K562 (cell line): ENCODE measurements around the gene HLCS. TPM values are rescaled to one million over a fixed set of nuclear protein-coding genes. Genes with fewer than 3 reads are reported as not detected.

ENCODE experiments used
- ATAC-seq: fragments of 200-7000 bp; cut with Tn5 transposase; 3 replicates; pipeline ENCODE4 v1.9.1; 2020; ENCODE audit warnings: moderate library complexity
- BruUV-seq: library from RNA; stranded (reverse); fragments of 400-500 nt; replicated peaks from 2 replicates; lab custom pipeline; 2021; lab: Mats Ljungman, UMichigan
- CTCF ChIA-PET: fragments of 300-600 bp; formaldehyde crosslinking; extraction: SDS; loops from one replicate; lab custom pipeline; 2021; ENCODE audit warnings: low intra/inter-chr PET ratio; lab: Yijun Ruan, JAX
- POLR2A ChIA-PET: fragments of 300-600, 350-650 bp; sonication (Branson Sonifier 250); formaldehyde crosslinking; extraction: SDS; loops from one replicate; lab custom pipeline; 2021; ENCODE audit warnings: antibody characterized with exemption, inconsistent platforms; lab: Yijun Ruan, JAX
- DNase-seq, 4 experiments: peaks; one replicate each; pipeline versions ENCODE4 v3.0.0 to v3.0.0-alpha.2; 2011 to 2018; ENCODE audit warnings: low spot score in 3 of 4, mixed read lengths in 3 of 4; ENCODE audit errors: extremely low read depth in 1 of 4
- FAIRE-seq: peaks from 2 replicates; lab custom pipeline; 2011; peaks lifted over from hg19 to GRCh38; lab: Jason Lieb, UNC
- H2AFZ ChIP-seq: 2 replicates; pipeline ENCODE4 v1.6.0; 2011; ENCODE audit warnings: low read depth, low read length, control low read depth, inconsistent platforms
- H3K27ac ChIP-seq: fragments of 200-600 bp; 3 replicates; pipeline ENCODE4 v1.8.0; 2011; ENCODE audit warnings: low read depth, mild to moderate bottlenecking, control low read depth, inconsistent platforms, low read length, moderate library complexity, mixed read lengths; ENCODE audit errors: extremely low read depth
- H3K27me3 ChIP-seq, 2 experiments: fragments of 300-600 bp in 1 of 2; 2 replicates in 1 of 2; 3 replicates in 1 of 2; pipeline versions ENCODE4 v1.6.0 to v1.8.0; 2011; ENCODE audit warnings: inconsistent platforms in 2 of 2, low read length in 2 of 2, mild to moderate bottlenecking in 1 of 2, mixed read lengths in 1 of 2, moderate library complexity in 1 of 2; ENCODE audit not compliant: control insufficient read depth in 2 of 2, insufficient read depth in 2 of 2
- H3K36me3 ChIP-seq: fragments of 300-600 bp; 3 replicates; pipeline ENCODE4 v1.8.0; 2011; ENCODE audit warnings: mild to moderate bottlenecking, low read length, inconsistent platforms; ENCODE audit not compliant: control insufficient read depth, insufficient read depth
- H3K4me1 ChIP-seq, 2 experiments: fragments of 200-600 bp in 1 of 2; replicated peaks in 1 of 2; 2 replicates in 1 of 2; 3 replicates in 1 of 2; pipeline versions ENCODE4 v1.5.1 to v1.8.0; 2011; ENCODE audit warnings: inconsistent platforms in 2 of 2, low read length in 2 of 2, mild to moderate bottlenecking in 1 of 2, mixed read lengths in 1 of 2, moderate library complexity in 1 of 2; ENCODE audit not compliant: control insufficient read depth in 2 of 2, insufficient read depth in 2 of 2
- H3K4me2 ChIP-seq: 2 replicates; pipeline ENCODE4 v1.6.1; 2011; ENCODE audit warnings: low read length, control low read depth, inconsistent platforms, mixed read lengths; ENCODE audit not compliant: insufficient read depth
- H3K4me3 ChIP-seq: fragments of 200-600 bp; sonication (generic), shearing (Covaris generic); 2 replicates; pipeline ENCODE4 v1.5.1; 2016; ENCODE audit warnings: control low read depth, inconsistent platforms
- H3K79me2 ChIP-seq: fragments of 200-600 bp; 3 replicates; pipeline ENCODE4 v1.8.0; 2011; ENCODE audit warnings: low read length, inconsistent platforms; ENCODE audit not compliant: control insufficient read depth, insufficient read depth
- H3K9ac ChIP-seq, 2 experiments: 2 replicates each; pipeline versions ENCODE4 v1.6.0 to v1.6.1; 2011; ENCODE audit warnings: low read depth in 2 of 2, low read length in 2 of 2, control low read depth in 1 of 2, inconsistent platforms in 1 of 2, mild to moderate bottlenecking in 1 of 2, mixed read lengths in 1 of 2; ENCODE audit not compliant: insufficient read depth in 1 of 2
- H3K9me1 ChIP-seq: one replicate; pipeline ENCODE4 v1.6.0; 2011; ENCODE audit warnings: inconsistent platforms, mild to moderate bottlenecking, low read length, moderate library complexity; ENCODE audit not compliant: control insufficient read depth, insufficient read depth
- H3K9me3 ChIP-seq: replicated peaks from 2 replicates; pipeline ENCODE4 v1.5.1; 2011; ENCODE audit warnings: low read depth, low read length, inconsistent platforms; ENCODE audit not compliant: control insufficient read depth, insufficient read depth
- H4K20me1 ChIP-seq: replicated peaks from 2 replicates; pipeline ENCODE4 v1.6.1; 2011; ENCODE audit warnings: low read length, inconsistent platforms, mixed read lengths; ENCODE audit not compliant: control insufficient read depth, insufficient read depth
- ELF4 ChIP-seq: fragments of 450-650 bp; formaldehyde crosslinking; IDR thresholded peaks from 2 replicates; pipeline ENCODE4 v1.4.0; 2022; ENCODE audit warnings: missing genetic modification characterization
- RBM17 ChIP-seq: fragments of 200-400 bp; formaldehyde crosslinking; IDR thresholded peaks from 2 replicates; pipeline ENCODE4 v1.6.1; 2017; ENCODE audit warnings: low read depth, mild to moderate bottlenecking, low read length, borderline replicate concordance
- STAT5A ChIP-seq: IDR thresholded peaks from 2 replicates; pipeline ENCODE4 v1.6.1; 2012; ENCODE audit warnings: low read length, inconsistent platforms, borderline replicate concordance
- ZNF589 ChIP-seq: fragments of 200-800 bp; sonication (Bioruptor generic); IDR thresholded peaks from 2 replicates; pipeline ENCODE4 v1.6.1; 2016; ENCODE audit warnings: low read depth, missing genetic modification characterization, missing compliant biosample characterization
- ZNF785 ChIP-seq: fragments of 250-450 bp; sonication (Bioruptor Pico); IDR thresholded peaks from 2 replicates; pipeline ENCODE4 v1.4.0; 2020; ENCODE audit warnings: mild to moderate bottlenecking
- ZNF79 ChIP-seq: fragments of 250-450 bp; sonication (Bioruptor Pico); IDR thresholded peaks from 2 replicates; pipeline ENCODE4 v1.4.0; 2020; ENCODE audit warnings: low read depth, mild to moderate bottlenecking, moderate library complexity
- WGBS: fragments of 100-300 bp; shearing (Covaris generic); methylation state at CpG from one replicate; pipeline ENCODE4 v1.1.6; 2016; ENCODE audit warnings: low coverage, mixed read lengths; ENCODE audit not compliant: insufficient coverage; ENCODE audit errors: missing lambda C conversion rate; 5-methylcytosine and 5-hydroxymethylcytosine counted together
- in situ Hi-C: fragments of 300-500 bp; cut with MboI; formaldehyde crosslinking; loops from 4 replicates; pipeline ENCODE4 v1.15.0; 2018; ENCODE audit warnings: inconsistent platforms, mixed read lengths
- intact Hi-C: fragments of 100-400 bp; cut with micrococcal nuclease; formaldehyde crosslinking; loops from 2 replicates; pipeline ENCODE4 v1.14.2; 2022
- polyA plus RNA-seq, 8 experiments: library from polyadenylated mRNA; depleted of rRNA in 4 of 8; stranded (reverse) in 5 of 8; unstranded in 3 of 8; fragments of >200 nt; fragmentation: Nextera tagmentation in 2 of 8; fragmentation: Illumina TruSeq in 1 of 8; extraction: Ambion mirVana in 2 of 8; extraction: Trizol in 1 of 8; gene quantifications; 2 replicates each; pipeline versions ENCODE4 v1.2.1 to v1.2.3, GENCODE V29; 2011 to 2014; ENCODE audit warnings: inconsistent platforms in 1 of 8, missing spikeins in 1 of 8
- total RNA-seq, 7 experiments: library from RNA; depleted of rRNA in 6 of 7; stranded (reverse); fragments of >200 nt in 6 of 7; fragmentation: Illumina TruSeq in 2 of 7; extraction: Trizol in 2 of 7; gene quantifications; 2 replicates each; pipeline versions ENCODE4 v1.2.1 to v1.2.3, GENCODE V29; 2011 to 2021; ENCODE audit warnings: low replicate concordance in 1 of 7
- TF ChIP-seq, protein P1 (sequence below): fragments of 450-650 bp; IDR thresholded peaks from 2 replicates; pipeline ENCODE4 v1.6.1; 2017; ENCODE audit warnings: mild to moderate bottlenecking, moderate library complexity
- TF ChIP-seq, protein P2 (sequence below): fragments of 450-650 bp; IDR thresholded peaks from 2 replicates; pipeline ENCODE4 v1.6.1; 2016
- TF ChIP-seq, protein P3 (sequence below), 2 experiments: fragments of 450-650 bp; formaldehyde crosslinking in 1 of 2; IDR thresholded peaks; 2 replicates each; pipeline versions ENCODE4 v1.4.0 to v1.6.1; 2014 to 2020; ENCODE audit warnings: mild to moderate bottlenecking in 2 of 2, borderline replicate concordance in 1 of 2, low read depth in 1 of 2
- TF ChIP-seq, protein P4 (sequence below): fragments of 250-450 bp; sonication (Bioruptor Pico); IDR thresholded peaks from 2 replicates; pipeline ENCODE4 v1.5.0; 2021

HLCS gene
- total and polyA plus RNA-seq, 9 of the 15 experiments (the other 6 are each of a cell fraction or from before 2014, with no cell fraction given) = 3.0 to 21.5 (median 17.1) TPM

DNA sequence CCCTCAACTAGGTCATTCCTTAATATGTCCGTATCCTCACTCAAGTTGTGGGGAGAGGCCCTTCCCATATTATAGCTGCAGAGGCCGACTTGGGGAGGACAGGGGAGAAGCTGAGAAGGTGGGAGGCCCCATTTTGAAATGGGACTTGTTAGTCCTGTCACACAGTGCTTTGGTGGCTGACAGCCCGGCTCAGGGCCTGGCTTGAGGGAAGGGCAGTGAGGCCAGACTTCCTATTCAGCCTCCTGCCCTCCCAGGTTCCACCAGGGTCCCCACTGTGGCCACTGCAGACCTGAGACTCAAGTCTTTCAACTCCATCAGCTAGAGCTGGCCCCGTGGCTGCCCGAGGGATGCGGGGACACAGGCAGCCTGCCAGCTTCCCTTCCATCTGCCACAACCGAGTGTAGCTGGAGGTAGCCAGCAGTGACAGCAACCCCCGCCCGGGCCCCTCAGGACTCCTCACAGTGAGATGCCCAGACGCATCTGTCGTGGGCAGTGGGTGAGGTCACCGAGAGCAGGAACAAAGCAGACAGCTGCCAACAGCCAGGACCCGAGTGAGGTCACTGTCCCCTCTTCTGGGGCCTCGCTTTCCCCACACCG is 230.6 kb downstream of the HLCS start:
- under 1% methylated on average over 15 of the region's 15 CpGs for WGBS
- Histone ChIP-seq H3K27me3 (peaks cover 63 to 90% of the 10 kb centered on the region in 2 experiments), H2AFZ (no peak overlapping the region), H3K4me3 (no peak overlapping the region), H3K79me2 (no peaks in the 10 kb centered on the region), H3K27ac (no peak overlapping the region), H4K20me1 (0 out of 2 replicates have a peak, but pooled peaks cover 2% of the 10 kb centered on the region), H3K9me3 (no peaks in the 10 kb centered on the region), H3K36me3 (no peaks in the 10 kb centered on the region), H3K9ac (no peak overlapping the region), H3K4me2 (no peak overlapping the region), H3K4me1 (peaks cover 0 to 7% of the 10 kb centered on the region in 2 experiments; a peak in 2 of 5 replicates), H3K9me1 (no peaks in the 10 kb centered on the region)
- intact Hi-C loops = no loop called here
- DNase-seq (no peak), ATAC-seq (no peak), FAIRE-seq (no peak)
- POLR2A ChIA-PET = interaction anchor here (1.9 kb wide), 1 partner anchor 12 kb away, joined by 4 read pairs; no protein-coding TSS in a partner anchor
- in situ Hi-C loops = no loop called here
- CTCF ChIA-PET = no interaction called here
- no TSS peak for BruUV-seq
- TF ChIP-seq ZNF589 (no peak), RBM17 (no peak), ZNF79 (CRISPR knock-in tag) (no peak), ZNF785 (CRISPR knock-in tag) (no peak), ELF4 (CRISPR knock-in tag) (no peak), STAT5A (no peak)
- TF ChIP-seq, protein P1, sequence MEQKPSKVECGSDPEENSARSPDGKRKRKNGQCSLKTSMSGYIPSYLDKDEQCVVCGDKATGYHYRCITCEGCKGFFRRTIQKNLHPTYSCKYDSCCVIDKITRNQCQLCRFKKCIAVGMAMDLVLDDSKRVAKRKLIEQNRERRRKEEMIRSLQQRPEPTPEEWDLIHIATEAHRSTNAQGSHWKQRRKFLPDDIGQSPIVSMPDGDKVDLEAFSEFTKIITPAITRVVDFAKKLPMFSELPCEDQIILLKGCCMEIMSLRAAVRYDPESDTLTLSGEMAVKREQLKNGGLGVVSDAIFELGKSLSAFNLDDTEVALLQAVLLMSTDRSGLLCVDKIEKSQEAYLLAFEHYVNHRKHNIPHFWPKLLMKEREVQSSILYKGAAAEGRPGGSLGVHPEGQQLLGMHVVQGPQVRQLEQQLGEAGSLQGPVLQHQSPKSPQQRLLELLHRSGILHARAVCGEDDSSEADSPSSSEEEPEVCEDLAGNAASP = no peak
- TF ChIP-seq, protein P2, sequence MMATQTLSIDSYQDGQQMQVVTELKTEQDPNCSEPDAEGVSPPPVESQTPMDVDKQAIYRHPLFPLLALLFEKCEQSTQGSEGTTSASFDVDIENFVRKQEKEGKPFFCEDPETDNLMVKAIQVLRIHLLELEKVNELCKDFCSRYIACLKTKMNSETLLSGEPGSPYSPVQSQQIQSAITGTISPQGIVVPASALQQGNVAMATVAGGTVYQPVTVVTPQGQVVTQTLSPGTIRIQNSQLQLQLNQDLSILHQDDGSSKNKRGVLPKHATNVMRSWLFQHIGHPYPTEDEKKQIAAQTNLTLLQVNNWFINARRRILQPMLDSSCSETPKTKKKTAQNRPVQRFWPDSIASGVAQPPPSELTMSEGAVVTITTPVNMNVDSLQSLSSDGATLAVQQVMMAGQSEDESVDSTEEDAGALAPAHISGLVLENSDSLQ = no peak
- TF ChIP-seq, protein P3, sequence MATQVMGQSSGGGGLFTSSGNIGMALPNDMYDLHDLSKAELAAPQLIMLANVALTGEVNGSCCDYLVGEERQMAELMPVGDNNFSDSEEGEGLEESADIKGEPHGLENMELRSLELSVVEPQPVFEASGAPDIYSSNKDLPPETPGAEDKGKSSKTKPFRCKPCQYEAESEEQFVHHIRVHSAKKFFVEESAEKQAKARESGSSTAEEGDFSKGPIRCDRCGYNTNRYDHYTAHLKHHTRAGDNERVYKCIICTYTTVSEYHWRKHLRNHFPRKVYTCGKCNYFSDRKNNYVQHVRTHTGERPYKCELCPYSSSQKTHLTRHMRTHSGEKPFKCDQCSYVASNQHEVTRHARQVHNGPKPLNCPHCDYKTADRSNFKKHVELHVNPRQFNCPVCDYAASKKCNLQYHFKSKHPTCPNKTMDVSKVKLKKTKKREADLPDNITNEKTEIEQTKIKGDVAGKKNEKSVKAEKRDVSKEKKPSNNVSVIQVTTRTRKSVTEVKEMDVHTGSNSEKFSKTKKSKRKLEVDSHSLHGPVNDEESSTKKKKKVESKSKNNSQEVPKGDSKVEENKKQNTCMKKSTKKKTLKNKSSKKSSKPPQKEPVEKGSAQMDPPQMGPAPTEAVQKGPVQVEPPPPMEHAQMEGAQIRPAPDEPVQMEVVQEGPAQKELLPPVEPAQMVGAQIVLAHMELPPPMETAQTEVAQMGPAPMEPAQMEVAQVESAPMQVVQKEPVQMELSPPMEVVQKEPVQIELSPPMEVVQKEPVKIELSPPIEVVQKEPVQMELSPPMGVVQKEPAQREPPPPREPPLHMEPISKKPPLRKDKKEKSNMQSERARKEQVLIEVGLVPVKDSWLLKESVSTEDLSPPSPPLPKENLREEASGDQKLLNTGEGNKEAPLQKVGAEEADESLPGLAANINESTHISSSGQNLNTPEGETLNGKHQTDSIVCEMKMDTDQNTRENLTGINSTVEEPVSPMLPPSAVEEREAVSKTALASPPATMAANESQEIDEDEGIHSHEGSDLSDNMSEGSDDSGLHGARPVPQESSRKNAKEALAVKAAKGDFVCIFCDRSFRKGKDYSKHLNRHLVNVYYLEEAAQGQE (IDR thresholded peaks at IDR 0.05; ENCODE audit: borderline replicate concordance) = no peak
- TF ChIP-seq, protein P3 (CRISPR knock-in tag; IDR thresholded peaks at IDR 0.05; ENCODE audit: low read depth) = no peak
- TF ChIP-seq, protein P4, sequence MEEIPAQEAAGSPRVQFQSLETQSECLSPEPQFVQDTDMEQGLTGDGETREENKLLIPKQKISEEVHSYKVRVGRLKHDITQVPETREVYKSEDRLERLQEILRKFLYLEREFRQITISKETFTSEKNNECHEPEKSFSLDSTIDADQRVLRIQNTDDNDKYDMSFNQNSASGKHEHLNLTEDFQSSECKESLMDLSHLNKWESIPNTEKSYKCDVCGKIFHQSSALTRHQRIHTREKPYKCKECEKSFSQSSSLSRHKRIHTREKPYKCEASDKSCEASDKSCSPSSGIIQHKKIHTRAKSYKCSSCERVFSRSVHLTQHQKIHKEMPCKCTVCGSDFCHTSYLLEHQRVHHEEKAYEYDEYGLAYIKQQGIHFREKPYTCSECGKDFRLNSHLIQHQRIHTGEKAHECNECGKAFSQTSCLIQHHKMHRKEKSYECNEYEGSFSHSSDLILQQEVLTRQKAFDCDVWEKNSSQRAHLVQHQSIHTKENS (CRISPR knock-in tag) = no peak
